Retinal pigment epithelial cell (primary cell): Measurements from ENCODE around the gene ALDOC.

ENCODE experiments used
- DNase-seq: peaks from one replicate; pipeline ENCODE4 v3.0.0-alpha.2; 2010; ENCODE audit warnings: low read depth
- H3K4me3 ChIP-seq: 2 replicates; pipeline ENCODE4 v1.5.1; 2011; ENCODE audit warnings: mild to moderate bottlenecking, low read length, control low read depth, moderate library complexity
- CTCF ChIP-seq: conservative IDR thresholded peaks from 2 replicates; pipeline ENCODE4 v1.5.1; 2011; ENCODE audit warnings: low read depth, low read length, control low read depth, inconsistent platforms

The ALDOC gene

GRCh38 chr17:28530250-28530649 is 46.4 kb downstream of the ALDOC start:
- no peak for TF ChIP-seq CTCF
- H3K4me3 ChIP-seq, result no peak overlapping the region
- DNase-seq, result no peak

DNA sequence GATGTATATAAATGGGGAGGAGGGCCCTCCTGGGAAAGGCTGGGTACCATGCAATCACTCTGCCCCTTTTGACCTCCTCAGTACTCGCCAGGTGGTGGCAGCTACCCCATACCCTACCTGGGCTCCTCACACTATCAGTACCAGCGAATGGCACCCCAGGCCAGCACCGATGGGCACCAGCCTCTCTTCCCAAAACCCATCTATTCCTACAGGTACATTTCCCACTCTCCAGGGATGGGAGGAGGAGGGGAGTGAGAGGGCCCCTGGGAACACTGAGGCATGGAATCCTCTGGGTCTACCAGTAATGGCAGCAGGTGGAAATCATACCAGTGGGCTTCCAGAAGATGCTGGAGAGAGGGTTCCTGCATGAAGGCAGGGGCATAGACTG is 47.7 kb downstream of the ALDOC start:
- no peak for TF ChIP-seq CTCF
- no peak overlapping the region for H3K4me3 ChIP-seq
- DNase-seq, result no peak

DNA sequence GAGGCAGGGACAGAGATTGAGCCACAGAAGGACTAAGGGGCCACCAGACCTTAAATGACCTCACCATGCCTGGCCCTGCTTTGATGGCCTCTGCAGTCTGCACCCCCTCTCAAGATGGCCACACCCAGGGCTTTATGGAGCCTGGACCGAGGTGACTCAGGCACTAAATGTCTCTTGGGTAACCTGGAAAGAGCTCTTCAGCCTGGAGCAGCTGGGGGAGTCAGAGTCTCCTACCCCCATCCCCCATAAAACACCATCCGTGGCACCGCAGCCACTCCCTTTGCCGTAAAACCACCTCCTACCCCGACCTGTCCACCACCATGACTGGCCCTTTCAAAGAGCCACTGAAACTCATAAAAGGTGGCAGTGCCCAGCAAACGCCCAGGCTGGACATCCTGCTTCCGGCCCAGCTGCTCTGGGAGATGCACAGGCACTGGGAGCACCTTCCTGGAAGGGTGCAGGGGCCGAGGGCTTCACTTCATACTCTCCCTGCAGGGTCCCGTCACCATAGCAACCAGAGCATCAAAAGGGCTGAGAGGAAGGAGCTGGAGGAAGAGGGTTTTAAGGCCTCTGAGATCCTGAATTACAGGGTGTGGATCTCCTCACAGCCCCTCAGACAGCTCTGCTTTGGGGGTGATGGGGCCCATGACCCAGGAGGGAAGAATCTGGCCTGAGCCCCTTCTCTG is 48.2 kb downstream of the ALDOC start:
- H3K4me3 ChIP-seq, result no peak overlapping the region
- TF ChIP-seq CTCF, result no peak
- DNase-seq, result no peak

DNA sequence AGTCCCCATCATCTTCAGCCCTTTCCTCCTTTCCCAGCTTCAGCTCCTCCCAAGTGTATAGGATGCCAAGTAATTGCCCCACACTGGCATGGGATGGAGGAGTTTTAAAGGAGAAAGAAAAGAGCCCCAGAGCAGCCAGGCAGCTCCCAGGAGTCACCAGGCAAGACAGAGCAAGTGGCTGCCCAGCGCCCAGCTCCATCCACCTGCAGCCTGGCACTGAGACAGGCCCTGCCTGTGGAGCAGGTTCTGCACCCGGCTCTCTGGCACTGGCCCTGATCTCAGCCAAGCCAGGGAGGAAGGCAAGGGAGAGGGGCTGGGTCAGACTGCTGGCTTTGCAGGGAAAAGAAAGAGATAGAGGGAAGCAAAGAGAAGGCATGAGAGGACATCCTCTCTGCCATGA is 48.8 kb downstream of the ALDOC start:
- DNase-seq, result no peak
- TF ChIP-seq CTCF, result no peak
- H3K4me3 ChIP-seq, result no peak overlapping the region

- no peak for DNase-seq
- no peak for TF ChIP-seq CTCF
These were observed 49.5 kb downstream of the ALDOC start for GRCh38 chr17:28527181-28527681.

GRCh38 chr17:28526381-28526780 is 50.3 kb downstream of the ALDOC start:
- no peak overlapping the region for H3K4me3 ChIP-seq

More at GRCh38 chr17:28527181-28527681, 49.5 kb downstream of the ALDOC start:
- no peak overlapping the region for H3K4me3 ChIP-seq

More at GRCh38 chr17:28526381-28526780, 50.3 kb downstream of the ALDOC start:
- no peak for TF ChIP-seq CTCF
- no peak for DNase-seq
